Measurements from ENCODE around the gene TRAPPC1. TPM values are rescaled to one million over a fixed set of nuclear protein-coding genes. Genes with fewer than 3 reads are reported as not detected.

Gene TRAPPC1
- total RNA-seq, 4 donors from 2014 or later = 24.1 to 67.5 (median 27.8) TPM

- Histone ChIP-seq H3K4me3 (no peak overlapping the region), H3K36me3 (no peaks in the 10 kb centered on the region), H3K27me3 (no peaks in the 10 kb centered on the region), H3K4me1 (peaks cover 0 to under 1% of the 10 kb centered on the region in 2 donors), H3K9me3 (no peaks in the 10 kb centered on the region), H3K27ac (no peak overlapping the region)
- TF ChIP-seq CTCF (IDR thresholded peaks at IDR 0.05) = no peak
- no peak for TF ChIP-seq POLR2A (IDR thresholded peaks at IDR 0.05)
- no peak for DNase-seq
- intact Hi-C loops (cut with DNase I; ENCODE audit: low total_unique reads) = no loop called here
These were observed 22.7 kb downstream of the TRAPPC1 start for GRCh38 chr17:7909089-7909488.

GRCh38 chr17:7903154-7904103 lies 28.3 kb downstream of the TRAPPC1 start:
- no peak overlapping the region for H3K27ac ChIP-seq
- H3K4me1 ChIP-seq = no peaks in the 10 kb centered on the region
- DNase-seq = no peak
- TF ChIP-seq POLR2A (IDR thresholded peaks at IDR 0.05) (no peak), CTCF (IDR thresholded peaks at IDR 0.05) (no peak)
- intact Hi-C loops (cut with DNase I; ENCODE audit: low total_unique reads) = no loop called here
- H3K4me3 ChIP-seq = no peak overlapping the region
- H3K36me3 ChIP-seq = no peaks in the 10 kb centered on the region
- H3K9me3 ChIP-seq = no peaks in the 10 kb centered on the region
- no peaks in the 10 kb centered on the region for H3K27me3 ChIP-seq

GRCh38 chr17:7897773-7898172 lies 34.0 kb downstream of the TRAPPC1 start:
- no peaks in the 10 kb centered on the region for H3K9me3 ChIP-seq
- H3K27me3 ChIP-seq = no peaks in the 10 kb centered on the region
- no peak overlapping the region for H3K4me3 ChIP-seq
- TF ChIP-seq CTCF (IDR thresholded peaks at IDR 0.05) (peak; percentile 24 to 69 (median 49)), POLR2A (IDR thresholded peaks at IDR 0.05) (no peak)
- DNase-seq = no peak
- intact Hi-C loops (cut with DNase I; ENCODE audit: low total_unique reads) = no loop called here
- no peaks in the 10 kb centered on the region for H3K36me3 ChIP-seq
- no peaks in the 10 kb centered on the region for H3K4me1 ChIP-seq
- no peak overlapping the region for H3K27ac ChIP-seq

DNA sequence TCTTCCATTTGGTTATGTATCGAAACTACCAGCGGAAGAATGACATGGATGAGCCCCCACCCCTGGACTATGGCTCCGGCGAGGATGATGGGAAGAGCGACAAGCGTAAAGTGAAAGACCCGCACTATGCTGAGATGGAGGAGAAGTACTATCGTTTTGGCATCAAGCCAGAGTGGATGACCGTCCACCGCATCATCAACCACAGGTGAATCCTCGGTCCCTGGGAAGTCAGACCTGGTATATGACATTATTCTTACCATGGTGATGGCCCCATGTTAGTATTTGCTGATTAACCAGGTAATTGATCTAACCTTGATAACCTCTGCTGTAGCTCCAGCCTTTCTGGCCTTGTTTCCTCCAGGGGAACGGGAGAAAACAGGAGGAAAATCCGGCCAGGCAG lies 34.7 kb downstream of the TRAPPC1 start:
- Histone ChIP-seq H3K4me1 (no peaks in the 10 kb centered on the region), H3K27me3 (no peaks in the 10 kb centered on the region), H3K4me3 (no peak overlapping the region), H3K27ac (no peak overlapping the region), H3K36me3 (no peaks in the 10 kb centered on the region), H3K9me3 (no peaks in the 10 kb centered on the region)
- TF ChIP-seq POLR2A (IDR thresholded peaks at IDR 0.05) (no peak), CTCF (IDR thresholded peaks at IDR 0.05) (no peak)
- DNase-seq = no peak
- intact Hi-C loops (cut with DNase I; ENCODE audit: low total_unique reads) = no loop called here

DNA sequence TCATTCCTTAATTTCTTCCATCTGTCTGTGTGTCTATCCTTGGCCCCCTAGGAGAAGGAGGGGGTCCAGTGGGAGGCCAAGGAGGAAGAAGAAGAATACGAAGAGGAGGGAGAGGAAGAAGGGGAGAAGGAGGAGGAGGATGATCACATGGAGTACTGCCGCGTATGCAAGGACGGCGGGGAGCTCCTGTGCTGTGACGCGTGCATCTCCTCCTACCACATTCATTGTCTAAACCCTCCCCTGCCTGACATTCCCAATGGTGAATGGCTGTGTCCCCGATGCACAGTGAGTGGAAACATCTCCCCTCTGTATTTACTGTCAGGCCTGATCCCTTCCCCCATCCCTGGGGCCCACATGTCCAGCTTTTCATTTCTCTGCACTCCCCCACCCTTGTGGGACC lies 36.9 kb downstream of the TRAPPC1 start:
- Histone ChIP-seq H3K4me3 (no peak overlapping the region), H3K36me3 (no peaks in the 10 kb centered on the region), H3K4me1 (peaks cover 0 to 4% of the 10 kb centered on the region in 2 donors), H3K27me3 (no peaks in the 10 kb centered on the region), H3K27ac (no peak overlapping the region), H3K9me3 (no peaks in the 10 kb centered on the region)
- intact Hi-C loops (cut with DNase I; ENCODE audit: low total_unique reads) = no loop called here
- DNase-seq = no peak
- no peak for TF ChIP-seq POLR2A (IDR thresholded peaks at IDR 0.05)
- TF ChIP-seq CTCF (IDR thresholded peaks at IDR 0.05) = no peak
